ENCODE measurements around the gene FAM161B. TPM values are rescaled to one million over a fixed set of nuclear protein-coding genes. Genes with fewer than 3 reads are reported as not detected.

The FAM161B gene
- total RNA-seq, 2 donors from 2014 or later: 0.97 to 1.3 TPM

GRCh38 chr14:73944432-73945158 is 5.3 kb downstream of the FAM161B start:
- Mint-ChIP-seq H3K4me1 (no peaks in the 10 kb centered on the region), H3K27ac (no peak overlapping the region), H3K4me3 (no peak overlapping the region), H3K27me3 (ENCODE audit: insufficient read depth) (peaks cover 62% of the 10 kb centered on the region), H3K36me3 (ENCODE audit: low read depth) (no peaks in the 10 kb centered on the region), H3K9me3 (no peaks in the 10 kb centered on the region)
- H3K9me3 ChIP-seq (ENCODE audit: control insufficient read depth, low read length): no peaks in the 10 kb centered on the region
- H3K4me1 ChIP-seq (ENCODE audit: control insufficient read depth, insufficient read depth, low read length): no peaks in the 10 kb centered on the region
- DNase-seq: no peak
- H3K9ac ChIP-seq (ENCODE audit: extremely low read depth, low read length, poor library complexity, severe bottlenecking): no peak overlapping the region
- H3K27me3 ChIP-seq (ENCODE audit: control insufficient read depth, insufficient read depth, low read length, poor library complexity, severe bottlenecking): peaks cover 83% of the 10 kb centered on the region
- TF ChIP-seq, protein P1, sequence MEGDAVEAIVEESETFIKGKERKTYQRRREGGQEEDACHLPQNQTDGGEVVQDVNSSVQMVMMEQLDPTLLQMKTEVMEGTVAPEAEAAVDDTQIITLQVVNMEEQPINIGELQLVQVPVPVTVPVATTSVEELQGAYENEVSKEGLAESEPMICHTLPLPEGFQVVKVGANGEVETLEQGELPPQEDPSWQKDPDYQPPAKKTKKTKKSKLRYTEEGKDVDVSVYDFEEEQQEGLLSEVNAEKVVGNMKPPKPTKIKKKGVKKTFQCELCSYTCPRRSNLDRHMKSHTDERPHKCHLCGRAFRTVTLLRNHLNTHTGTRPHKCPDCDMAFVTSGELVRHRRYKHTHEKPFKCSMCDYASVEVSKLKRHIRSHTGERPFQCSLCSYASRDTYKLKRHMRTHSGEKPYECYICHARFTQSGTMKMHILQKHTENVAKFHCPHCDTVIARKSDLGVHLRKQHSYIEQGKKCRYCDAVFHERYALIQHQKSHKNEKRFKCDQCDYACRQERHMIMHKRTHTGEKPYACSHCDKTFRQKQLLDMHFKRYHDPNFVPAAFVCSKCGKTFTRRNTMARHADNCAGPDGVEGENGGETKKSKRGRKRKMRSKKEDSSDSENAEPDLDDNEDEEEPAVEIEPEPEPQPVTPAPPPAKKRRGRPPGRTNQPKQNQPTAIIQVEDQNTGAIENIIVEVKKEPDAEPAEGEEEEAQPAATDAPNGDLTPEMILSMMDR (conservative IDR thresholded peaks at IDR 0.05): no peak
- 89 to 95% methylated on average over 11 to 17 of the region's 17 CpGs for WGBS, 2 experiments (ENCODE audit: insufficient coverage in 1 of 2, insufficient read length in 1 of 2)
- H3K36me3 ChIP-seq (ENCODE audit: control insufficient read depth, insufficient read depth, low read length): no peaks in the 10 kb centered on the region
- H3K4me3 ChIP-seq (ENCODE audit: low read length): no peak overlapping the region
- no peak overlapping the region for H3K27ac ChIP-seq (ENCODE audit: low read depth, low read length)

GRCh38 chr14:73943083-73943482 is 6.8 kb downstream of the FAM161B start:
- H3K4me1 ChIP-seq (ENCODE audit: control insufficient read depth, insufficient read depth, low read length): no peaks in the 10 kb centered on the region
- Mint-ChIP-seq H3K27ac (no peak overlapping the region), H3K36me3 (ENCODE audit: low read depth) (no peaks in the 10 kb centered on the region), H3K4me1 (no peaks in the 10 kb centered on the region), H3K9me3 (no peaks in the 10 kb centered on the region), H3K4me3 (no peak overlapping the region), H3K27me3 (ENCODE audit: insufficient read depth) (peaks cover 59% of the 10 kb centered on the region)
- H3K4me3 ChIP-seq (ENCODE audit: low read length): no peak overlapping the region
- H3K27ac ChIP-seq (ENCODE audit: low read depth, low read length): no peak overlapping the region
- H3K36me3 ChIP-seq (ENCODE audit: control insufficient read depth, insufficient read depth, low read length): no peaks in the 10 kb centered on the region
- 75 to 85% methylated on average over 4 of the region's 4 CpGs for WGBS, 2 experiments (ENCODE audit: insufficient coverage in 1 of 2, insufficient read length in 1 of 2)
- no peak overlapping the region for H3K9ac ChIP-seq (ENCODE audit: extremely low read depth, low read length, poor library complexity, severe bottlenecking)
- DNase-seq: no peak
- TF ChIP-seq, protein P1 (conservative IDR thresholded peaks at IDR 0.05): no peak
- H3K27me3 ChIP-seq (ENCODE audit: control insufficient read depth, insufficient read depth, low read length, poor library complexity, severe bottlenecking): peaks cover 76% of the 10 kb centered on the region
- H3K9me3 ChIP-seq (ENCODE audit: control insufficient read depth, low read length): no peaks in the 10 kb centered on the region

DNA sequence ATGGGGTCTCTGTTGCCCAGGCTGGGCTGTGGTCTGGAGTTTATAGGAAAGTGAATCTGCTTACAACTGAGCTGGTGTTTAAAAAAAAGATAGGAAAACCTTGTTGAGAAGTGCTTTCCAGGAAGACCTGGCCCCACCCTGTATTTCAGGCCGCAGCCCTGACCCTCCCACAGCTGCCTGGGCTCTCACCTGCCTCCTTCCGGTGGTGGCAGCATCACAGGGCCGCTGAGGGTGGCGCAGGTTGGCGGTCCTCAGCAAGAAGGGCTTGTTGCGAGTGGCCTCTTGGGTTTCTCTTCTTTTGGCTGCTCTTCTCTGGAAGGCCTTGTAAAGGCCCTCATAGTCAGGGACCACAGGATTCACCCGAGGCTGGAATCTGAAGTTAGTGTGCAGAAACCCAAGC is 7.7 kb downstream of the FAM161B start:
- 86 to 89% methylated on average over 5 to 7 of the region's 7 CpGs for WGBS, 2 experiments (ENCODE audit: insufficient coverage in 1 of 2, insufficient read length in 1 of 2)

More for the DNA sequence above, 7.7 kb downstream of the FAM161B start:
- Mint-ChIP-seq H3K4me3 (no peak overlapping the region), H3K36me3 (ENCODE audit: low read depth) (no peaks in the 10 kb centered on the region), H3K9me3 (no peaks in the 10 kb centered on the region), H3K4me1 (no peaks in the 10 kb centered on the region), H3K27me3 (ENCODE audit: insufficient read depth) (peaks cover 50% of the 10 kb centered on the region), H3K27ac (no peak overlapping the region)
- H3K4me3 ChIP-seq (ENCODE audit: low read length): no peak overlapping the region
- H3K9me3 ChIP-seq (ENCODE audit: control insufficient read depth, low read length): no peaks in the 10 kb centered on the region
- DNase-seq: no peak
- H3K4me1 ChIP-seq (ENCODE audit: control insufficient read depth, insufficient read depth, low read length): no peaks in the 10 kb centered on the region
- H3K36me3 ChIP-seq (ENCODE audit: control insufficient read depth, insufficient read depth, low read length): peaks cover 6% of the 10 kb centered on the region
- TF ChIP-seq, protein P1 (conservative IDR thresholded peaks at IDR 0.05): no peak
- H3K9ac ChIP-seq (ENCODE audit: extremely low read depth, low read length, poor library complexity, severe bottlenecking): no peak overlapping the region
- H3K27ac ChIP-seq (ENCODE audit: low read depth, low read length): no peak overlapping the region
- peaks cover 67% of the 10 kb centered on the region for H3K27me3 ChIP-seq (ENCODE audit: control insufficient read depth, insufficient read depth, low read length, poor library complexity, severe bottlenecking)

Data from endodermal cell (in vitro differentiated cells).